GM21423 (cell line): ENCODE measurements around the gene IL27RA.

Source experiments
- ATAC-seq: cut with Tn5 transposase; IDR thresholded peaks from one replicate; pipeline ENCODE4 v1.9.1; 2021; ENCODE audit warnings: mild to moderate bottlenecking, moderate library complexity; ENCODE audit not compliant: unreplicated experiment

Gene IL27RA

DNA sequence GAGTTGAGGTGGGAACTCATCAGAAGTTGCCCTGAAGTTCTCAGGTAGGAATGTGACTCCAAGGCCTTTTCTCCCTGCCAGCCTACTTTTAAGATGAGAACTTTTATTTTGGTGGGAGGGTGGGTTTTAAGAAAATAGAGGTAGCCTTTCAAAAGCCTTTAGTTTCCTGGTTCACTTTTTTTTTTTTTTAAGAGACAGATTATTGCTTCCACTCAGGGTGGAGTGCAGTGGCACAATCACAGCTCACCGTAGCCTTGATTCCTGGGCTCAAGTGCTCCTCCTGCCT lies 51.1 kb downstream of the IL27RA start:
- ATAC-seq, result no peak

DNA sequence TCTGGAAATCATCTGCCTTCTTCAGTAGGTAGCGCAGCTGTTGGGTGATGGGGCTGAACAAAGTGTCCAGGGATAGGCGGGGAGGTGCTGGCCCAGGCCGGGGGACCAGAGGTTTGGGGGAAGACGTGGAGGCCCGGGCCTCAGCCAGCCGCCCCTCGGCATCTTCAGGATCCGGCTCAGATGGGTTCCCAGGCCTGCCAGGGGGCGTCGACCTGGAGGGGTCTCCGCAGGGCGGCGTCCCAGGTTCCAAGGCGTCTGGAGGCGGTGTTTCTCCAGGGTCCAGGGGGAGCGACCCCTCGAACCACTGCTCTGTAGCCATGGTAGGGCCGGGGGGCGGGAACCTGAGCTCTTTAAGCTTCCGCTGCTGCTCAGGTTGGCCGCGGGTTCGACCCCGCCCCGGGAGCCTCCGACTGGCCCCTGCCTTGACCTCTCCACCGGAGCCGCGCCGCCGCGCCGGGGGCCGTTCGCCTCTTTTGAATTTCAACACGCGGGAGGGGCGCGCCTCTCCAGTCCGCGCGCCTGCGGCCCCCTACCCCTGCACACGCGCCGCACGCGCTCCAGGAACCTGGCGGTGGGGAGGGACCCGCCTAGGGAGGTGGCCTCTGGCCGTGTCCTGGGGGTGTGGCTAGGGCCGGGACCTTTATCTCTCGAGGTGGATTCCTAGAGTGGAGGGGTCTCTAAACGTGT lies 53.9 kb downstream of the IL27RA start, which contains the start of gene C19orf67:
Gene C19orf67 (minus strand): TSS at position 475 of the 687 bp plus-strand sequence. CDS start 156 bp downstream, at position 319.
- no peak for ATAC-seq

DNA sequence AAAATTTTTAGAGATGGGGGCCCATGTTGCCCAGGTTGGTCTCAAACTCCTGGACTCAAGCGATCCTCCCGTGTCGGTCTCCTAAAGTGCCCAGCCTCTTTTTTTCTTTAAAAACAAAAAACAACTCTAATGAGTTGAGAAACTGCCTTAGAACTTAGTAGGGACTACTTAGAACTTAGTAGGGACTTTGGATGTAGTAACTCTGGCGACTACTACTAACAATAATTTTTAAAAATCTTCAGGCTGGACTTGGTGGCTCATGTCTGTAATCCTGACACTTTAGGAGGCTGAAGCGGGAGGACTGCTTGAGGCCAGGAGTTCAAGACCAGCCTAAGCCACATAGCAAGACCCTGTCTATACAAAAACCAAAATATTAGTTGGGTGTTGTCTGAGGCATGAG lies 54.5 kb downstream of the IL27RA start:
- no peak for ATAC-seq

DNA sequence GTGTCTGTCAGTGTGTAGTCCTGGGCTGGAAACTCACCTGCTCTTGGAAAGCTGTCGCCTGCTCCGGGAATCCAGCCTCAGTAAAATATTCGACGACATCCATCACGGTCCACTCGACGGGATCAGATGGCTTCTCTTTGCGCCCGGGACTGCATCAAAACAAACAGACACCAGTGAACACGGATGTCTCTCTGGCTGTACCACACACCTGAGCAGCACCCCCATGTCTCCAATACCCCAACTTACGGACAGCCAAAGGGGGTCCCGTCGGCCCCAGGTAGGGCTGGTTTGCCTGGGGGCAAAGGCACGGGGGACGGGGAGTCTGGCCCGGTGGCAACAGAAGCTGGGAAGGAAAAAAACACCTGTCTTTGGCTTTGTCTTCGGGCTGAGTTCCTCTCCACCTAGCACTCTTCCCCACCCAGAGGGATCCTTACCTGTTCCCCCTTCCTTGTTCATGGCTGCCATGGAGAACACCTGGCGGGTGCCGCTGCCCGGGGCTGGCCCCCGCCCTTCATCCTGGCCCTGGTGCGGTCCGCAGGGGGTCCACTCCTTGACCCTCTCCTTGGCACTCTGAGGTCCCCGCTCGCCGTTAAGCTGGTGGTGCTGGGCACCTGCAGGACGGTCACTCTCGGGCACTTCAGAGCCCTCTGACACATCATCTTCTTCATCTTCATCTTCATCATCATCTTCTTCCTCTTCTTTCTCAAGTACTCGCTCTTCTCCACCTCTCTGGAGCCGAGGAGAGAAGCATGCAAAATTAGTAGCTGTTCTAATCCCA lies 57.3 kb downstream of the IL27RA start:
- no peak for ATAC-seq

DNA sequence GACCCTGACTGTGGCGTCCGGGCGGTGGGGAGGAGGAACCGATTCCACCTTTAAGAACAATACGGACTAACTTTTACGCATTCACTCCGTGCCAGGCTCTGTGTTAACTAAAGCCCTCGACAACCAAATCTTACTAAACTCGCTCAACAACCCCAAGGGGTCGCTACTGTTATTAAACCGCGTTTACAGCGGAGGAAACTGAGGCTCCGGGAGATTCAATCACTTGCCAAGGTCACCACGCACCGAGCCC lies 57.8 kb downstream of the IL27RA start:
- ATAC-seq, result no peak

DNA sequence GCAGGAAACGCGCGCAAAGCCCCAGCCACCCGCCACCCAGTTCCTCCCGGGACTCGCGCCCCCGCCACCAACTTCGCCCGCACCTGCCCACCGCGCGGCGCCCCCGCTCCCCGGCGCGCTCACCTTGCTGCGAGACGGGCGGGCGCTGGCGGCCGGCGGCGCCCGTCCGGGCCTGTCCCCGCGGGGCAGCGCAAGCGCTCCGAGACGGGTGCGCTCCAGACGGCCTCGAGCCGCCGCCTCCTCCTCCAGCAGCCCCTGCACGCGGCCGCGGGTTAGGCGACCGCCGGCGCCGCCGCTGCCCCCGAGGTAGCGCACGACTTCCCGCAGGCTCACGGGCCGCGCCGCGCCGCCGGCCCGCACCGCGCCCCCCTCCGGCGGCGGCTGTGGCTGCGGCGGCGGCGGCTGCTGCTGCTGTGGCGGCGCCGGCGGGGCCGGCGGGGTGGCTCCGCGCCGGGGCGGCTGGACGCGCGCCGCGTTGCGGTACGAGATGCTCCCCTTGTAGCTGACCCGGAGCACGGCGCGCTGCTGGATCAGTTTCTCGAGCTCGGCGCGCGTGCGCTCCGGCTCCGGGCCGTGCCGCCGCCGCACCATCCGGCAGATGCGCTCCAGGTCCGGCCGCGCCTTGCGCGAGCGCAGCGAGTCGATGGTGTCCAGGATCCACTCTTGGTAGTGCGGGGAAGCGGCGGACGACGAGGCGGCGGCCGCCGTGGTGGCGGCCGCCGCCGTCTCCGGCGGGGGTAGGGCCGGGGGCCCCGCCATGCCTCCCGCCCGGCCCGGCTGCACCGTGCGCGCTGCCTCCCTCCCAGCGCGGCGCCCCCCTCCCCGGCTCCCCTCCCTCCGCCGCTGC lies 58.3 kb downstream of the IL27RA start:
- ATAC-seq, result no peak

DNA sequence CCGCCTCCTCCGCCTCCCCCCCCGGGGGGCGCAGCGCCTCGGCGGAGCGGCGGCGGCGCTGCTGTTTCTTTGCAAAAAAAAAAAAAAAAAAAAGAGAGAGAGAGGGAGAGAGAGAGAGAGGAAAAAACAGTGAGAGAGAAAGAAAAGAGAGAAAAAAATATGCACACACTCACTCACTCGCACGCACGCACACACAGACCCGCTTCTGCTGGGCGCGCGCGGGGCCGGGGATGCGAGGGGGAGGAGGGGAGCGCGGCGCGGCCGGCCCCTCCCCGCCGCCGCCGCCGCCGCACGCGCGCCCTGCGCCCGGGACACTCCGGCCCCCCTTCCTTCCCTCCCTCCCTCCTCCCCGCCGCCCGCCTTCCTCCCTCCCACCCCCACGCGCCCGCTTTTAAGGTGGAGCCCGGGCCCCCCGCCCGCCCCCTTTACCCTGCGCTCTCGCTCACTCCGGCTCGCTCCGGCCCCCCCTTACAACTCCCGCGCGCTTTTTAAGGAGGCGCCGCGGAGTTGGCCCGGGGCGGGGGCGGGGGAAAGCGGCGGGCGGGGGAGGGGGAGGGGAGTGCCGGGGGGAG lies 59.0 kb downstream of the IL27RA start, which contains the start of gene SAMD1:
Gene SAMD1 (minus strand): TSS at position 243 of the 572 bp plus-strand sequence.
- peak; percentile 40 for ATAC-seq

DNA sequence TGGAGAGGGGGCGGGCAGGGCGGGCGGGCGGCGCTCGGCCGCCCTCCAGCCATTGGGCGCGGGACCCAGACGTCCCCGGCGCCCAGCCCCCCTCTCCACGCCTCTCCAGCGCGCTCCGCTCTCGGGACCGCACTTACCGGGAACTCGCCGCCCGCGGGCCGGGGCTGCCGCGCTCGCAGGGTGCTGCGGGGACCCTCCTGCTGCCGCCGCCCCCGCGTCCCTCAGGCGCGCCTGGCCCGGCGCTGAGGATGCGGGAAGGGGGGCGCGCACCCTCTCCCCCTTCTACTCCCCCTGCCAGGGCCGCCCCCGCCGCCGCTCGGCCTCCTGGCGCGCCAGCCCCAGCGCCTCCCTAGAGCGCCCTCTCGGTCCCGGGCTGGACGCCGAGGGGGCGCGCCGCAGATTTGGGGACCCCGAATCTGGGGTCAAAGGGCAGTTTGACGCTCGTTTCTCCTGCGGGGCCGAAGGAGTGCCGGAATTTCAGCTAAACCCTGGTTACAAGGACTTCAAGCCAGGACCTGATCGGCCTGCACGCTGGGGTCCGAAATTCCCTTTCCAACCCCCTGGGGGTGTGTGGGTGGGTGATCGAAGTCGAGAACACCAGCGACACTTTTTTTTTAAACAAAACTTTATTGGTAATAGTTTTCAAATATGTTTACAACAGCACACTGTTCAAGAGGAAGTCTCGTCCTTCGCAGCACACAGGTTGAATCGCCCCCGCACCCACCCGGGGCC lies 59.7 kb downstream of the IL27RA start:
- peak; percentile 57 for ATAC-seq

DNA sequence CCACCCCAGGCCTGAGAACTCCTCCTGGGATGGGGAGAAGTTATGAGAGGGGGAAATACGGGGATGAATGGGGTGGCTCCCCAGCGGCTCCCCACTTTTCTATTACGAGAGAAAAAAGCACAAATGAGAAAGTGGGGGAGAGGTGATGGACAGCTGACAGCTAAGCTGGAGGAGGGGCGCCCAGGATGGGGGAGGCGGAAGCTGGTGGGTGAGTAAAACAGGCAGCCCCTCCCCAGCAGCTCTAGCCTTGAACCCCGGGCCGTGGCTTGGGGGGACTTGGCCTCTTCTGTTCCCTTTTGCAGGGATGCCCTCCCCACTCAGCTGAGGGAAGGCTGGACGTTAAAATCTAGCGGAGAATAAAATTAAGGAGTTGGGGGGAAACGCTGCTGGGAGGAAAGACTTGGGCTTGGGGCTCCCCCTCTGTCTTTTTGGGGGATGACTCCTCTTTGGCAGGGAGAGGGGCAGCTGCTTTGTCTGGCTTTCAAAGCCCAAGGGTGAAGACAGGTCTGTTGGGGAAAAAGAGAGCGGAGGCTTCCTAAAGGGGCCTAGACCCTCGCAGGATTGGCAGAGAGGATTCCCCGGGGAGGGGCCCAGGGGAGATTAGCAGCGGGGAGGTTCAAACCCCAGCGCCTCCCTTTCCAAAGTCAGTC lies 60.4 kb downstream of the IL27RA start:
- ATAC-seq, result peak; percentile 5

DNA sequence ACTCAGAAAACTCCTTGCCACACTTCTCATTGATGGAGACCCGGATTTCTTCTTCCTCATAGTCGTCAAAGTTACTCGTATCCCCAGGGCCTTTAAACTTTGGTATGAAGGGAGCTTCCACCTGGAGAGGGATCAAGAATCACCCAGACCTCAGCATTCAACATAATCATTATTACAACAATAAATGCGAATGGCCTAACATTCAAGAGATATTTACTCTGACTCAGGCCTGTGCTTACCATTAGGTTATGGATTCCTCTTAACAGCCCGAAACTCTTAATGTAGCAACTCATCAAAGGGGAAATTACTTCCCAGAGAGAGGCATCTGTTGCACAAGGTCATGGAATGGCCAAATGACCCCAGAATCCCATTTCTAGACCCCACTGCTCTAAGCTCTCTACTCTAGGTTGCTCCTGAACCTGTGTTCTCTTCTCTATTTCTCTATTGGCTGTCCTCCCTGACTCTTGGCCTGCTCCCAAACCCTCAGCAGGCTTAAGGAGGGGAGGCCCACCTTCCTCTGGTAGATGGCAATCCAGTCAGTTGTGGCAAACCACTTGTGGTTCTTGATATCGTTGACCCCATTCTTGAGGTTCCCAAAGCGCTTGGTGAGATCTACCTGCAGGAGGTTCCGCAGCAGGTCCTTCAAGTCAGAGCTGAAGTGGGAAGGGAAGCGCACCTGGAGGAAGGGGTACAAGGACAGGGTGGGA lies 61.7 kb downstream of the IL27RA start:
- ATAC-seq, result no peak

DNA sequence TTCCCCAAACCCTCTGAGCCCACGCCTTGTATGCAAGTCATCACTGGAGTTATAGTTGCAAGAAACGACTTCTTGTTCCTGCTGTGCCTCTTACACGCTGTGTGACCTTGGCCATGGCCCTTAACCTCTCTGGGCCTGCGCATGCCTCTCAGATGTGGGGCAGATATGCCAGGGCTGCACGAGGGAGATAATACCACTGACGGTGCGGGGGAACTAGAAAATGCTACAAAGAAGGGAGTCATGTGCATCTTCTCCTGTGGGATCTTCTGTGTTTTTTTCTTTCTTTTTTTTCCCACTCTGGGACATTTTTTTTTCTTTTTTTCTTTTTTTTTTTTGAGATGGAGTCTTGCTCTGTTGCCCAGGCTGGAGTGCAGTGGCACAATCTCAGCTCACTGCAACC lies 63.3 kb downstream of the IL27RA start:
- no peak for ATAC-seq

DNA sequence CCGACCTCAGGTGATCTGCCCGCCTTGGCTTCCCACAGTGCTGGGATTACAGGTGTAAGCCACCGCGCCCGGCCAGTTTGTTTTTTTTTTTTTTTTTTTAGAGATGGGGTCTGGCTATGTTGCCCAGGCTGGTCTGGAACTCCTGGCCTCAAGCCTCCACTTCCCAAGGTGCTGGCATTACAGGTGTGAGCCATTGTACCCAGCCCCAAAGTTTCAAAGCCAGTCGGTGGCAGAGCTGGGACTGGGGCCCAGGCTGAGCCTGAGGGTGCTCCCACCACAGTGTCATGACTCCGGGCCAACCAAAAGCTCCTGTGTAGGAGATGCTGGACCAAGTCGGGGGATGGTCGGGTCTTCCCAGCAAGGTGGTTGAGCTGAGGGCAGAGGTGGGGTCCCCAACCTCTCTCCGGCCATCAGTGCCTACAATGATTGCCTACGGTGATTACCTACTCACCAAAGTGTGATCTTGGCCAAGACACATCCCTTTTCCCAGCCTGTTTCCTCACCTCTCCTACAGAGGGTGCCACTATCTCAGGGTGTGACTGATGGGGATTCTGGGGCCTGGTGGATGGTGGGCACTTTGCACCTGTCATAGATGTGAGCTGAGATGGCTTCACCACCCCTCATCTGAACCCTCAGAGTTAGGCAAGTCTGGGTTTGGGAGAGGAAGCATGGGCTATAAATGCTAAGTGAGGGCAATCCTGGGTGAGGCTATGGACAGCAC lies 64.9 kb downstream of the IL27RA start:
- no peak for ATAC-seq

DNA sequence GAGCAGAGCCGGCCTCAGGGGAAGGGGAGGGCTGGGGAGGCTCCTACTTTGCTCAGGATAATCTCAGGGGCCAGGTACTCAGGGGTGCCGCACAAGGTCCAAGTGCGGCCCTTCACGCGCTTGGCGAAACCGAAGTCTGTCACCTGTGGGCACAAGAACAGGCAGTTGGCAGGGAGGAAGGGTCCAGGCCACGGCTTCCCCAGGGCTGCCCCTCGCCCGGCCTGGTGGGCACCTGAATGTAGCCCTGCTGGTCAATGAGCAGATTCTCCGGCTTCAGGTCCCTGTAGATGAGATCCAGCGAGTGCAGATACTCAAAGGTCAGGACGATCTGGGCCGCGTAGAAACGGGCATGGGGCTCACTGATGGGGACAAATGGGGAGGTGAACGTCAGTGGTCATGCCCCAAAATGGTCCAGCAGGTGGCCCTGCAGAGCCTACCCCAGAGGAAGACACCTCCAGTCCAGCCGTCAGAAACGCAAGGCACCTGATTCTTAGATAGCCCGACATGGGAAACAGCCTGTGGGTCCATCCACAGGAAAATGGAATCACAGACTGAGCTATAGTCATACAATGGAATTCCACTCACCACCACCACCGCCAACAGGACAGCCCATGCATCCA lies 66.1 kb downstream of the IL27RA start:
- no peak for ATAC-seq

DNA sequence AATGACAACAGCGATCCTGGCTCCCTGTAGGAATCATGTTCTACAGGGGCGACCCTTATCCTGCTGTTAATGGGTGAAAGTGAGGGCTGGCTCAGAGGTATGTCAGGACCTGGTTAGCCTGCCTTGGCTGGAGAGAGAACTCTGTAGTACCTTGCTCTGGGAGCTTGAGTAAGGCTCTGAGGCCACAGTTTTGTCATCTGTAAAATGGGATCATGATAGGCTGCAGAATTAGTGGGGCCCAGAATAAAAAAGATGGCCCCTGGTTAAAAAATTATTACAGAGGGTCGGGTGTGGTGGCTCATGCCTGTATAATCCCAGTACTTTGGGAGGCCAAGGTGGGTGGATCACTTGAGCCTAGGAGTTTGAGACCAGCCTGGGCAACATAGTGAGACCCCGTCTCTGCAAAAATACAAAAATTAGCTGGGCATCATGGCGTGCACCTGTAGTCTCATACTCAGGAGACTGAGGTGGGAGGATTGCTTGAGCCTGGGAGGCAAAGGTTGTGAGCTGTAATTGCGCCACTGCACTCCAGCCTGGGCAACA lies 69.5 kb downstream of the IL27RA start:
- no peak for ATAC-seq

DNA sequence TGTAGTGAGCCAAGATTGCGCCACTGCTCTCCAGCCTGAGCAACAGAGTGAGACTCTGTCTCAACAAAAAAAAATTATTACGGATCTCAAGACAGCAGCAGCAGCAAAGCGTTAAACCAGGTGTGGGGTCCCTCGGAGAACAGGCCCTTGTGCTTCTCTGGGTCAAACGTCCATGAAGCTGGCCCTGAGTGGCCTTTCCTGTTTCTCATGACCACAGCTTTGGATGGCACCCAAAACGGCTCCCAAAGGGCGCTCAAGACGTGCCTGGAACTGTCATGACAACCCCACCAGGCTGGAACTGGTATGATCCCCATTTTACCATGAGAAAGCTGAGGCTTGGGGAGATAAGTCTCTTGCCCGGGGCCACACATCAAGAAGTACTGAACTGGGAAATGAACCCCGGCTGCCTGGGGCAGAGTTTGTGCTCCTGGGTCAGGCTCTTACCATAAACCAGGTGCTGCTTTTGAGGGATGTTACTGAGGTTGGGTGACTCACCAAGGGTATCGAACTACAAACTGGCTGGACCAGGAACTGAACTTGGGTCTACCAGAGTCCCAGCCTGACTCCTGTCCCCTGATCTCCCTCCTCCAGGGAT lies 70.6 kb downstream of the IL27RA start:
- no peak for ATAC-seq

DNA sequence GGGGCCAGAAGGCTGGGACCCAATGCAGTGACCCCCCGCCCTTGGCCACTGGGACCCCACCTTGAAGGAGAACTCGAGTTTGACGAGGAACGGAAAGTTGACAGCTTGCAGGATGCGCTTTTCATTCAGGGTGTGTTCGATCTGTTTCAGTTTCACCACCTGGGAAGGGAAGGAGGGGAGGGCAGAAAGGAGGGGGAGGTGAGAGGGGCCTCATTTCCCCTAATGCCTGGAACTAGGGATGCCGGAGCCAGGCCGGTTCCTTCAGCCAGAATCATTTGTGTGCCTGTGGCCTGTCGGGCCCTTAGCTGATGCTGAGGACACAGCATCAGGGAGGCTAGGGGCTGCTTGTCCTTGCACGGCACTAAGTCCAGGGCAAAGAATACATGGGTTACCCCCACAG lies 71.2 kb downstream of the IL27RA start:
- ATAC-seq, result no peak
